SU-DHL-6 (cell line): Measurements from ENCODE around the gene ARHGEF26.

Experiments used
- CTCF ChIP-seq: fragments of 200-600 bp; sonication (generic); IDR thresholded peaks from one replicate; pipeline ENCODE4 v1.5.1; 2017; ENCODE audit warnings: antibody characterized with exemption, mild to moderate bottlenecking, low read length, moderate library complexity; ENCODE audit not compliant: insufficient read depth, poor library complexity, severe bottlenecking
- EZH2phosphoT487 ChIP-seq: fragments of 200-600 bp; sonication (generic), shearing (Covaris generic); conservative IDR thresholded peaks from 2 replicates; pipeline ENCODE4 v1.6.1; 2018; ENCODE audit warnings: mild to moderate bottlenecking, antibody characterized with exemption, low read length, moderate library complexity, mixed read lengths

GRCh38 chr3:154280161-154280560, 159.0 kb downstream of the ARHGEF26 start:
- no peak for TF ChIP-seq CTCF
- no peak for TF ChIP-seq EZH2phosphoT487
